Epidermal melanocyte (primary cell): ENCODE data around the gene H1-8.

Experiments
- DNase-seq: peaks from one replicate; pipeline ENCODE4 v3.0.0; 2011; ENCODE audit warnings: low spot score; ENCODE audit not compliant: insufficient read length

The H1-8 gene

DNA sequence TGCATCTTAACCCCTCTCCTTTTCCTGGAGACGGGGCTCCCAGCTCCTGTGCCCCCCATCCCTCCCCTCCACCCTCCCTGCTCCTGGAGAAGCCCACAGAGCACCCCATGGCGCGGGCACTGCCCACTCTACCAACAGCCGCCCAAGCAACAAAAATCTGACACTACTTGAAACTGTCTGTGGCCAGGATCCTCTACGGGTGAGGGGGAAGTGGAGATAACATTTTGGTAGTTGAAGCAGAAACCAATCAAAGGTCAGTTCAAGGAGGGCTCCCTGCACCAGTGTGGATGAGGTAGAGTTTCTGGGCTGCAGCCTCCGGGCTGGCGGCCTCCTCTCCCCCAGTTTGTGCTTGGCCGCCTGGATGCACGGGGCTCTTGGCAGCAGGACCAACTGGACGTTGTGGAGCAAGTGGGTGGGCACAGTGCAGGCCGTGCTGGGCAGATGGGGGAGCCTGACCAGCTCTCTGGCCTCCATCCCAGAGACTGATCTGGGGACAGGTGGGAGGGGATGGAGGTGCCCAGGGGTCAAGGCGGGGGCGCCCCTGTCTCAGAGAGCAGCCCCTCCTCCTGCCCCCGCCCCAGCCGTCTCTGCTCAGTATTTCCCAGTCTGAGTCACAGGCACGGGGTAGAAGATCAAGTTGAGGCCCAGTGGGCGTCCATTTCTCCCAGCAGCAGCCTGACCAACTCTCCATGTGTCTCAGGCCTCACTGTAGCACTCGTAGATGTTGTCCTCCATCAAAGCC, 12.8 kb downstream of the H1-8 start:
- no peak for DNase-seq

- no peak for DNase-seq
Measured at GRCh38 chr3:129556358-129556695, 13.4 kb downstream of the H1-8 start.

GRCh38 chr3:129556890-129557547, 14.0 kb downstream of the H1-8 start:
- DNase-seq, result no peak

DNA sequence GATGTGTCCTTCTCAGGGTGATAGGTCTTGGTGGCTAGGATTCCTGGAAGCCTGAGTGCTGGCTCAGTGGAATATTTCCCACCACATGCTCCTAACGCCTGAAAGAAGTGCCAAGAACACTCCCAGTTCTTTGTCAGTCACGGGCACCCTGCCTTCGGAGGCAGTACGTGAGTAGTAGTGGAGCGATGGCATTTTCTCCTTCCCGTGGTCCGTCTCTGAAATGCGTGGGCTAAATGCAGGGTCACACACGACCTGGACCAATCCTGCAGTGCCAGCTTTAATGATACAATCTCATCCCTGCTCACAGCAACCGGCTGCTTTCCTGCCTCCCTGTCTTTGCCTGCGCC, 14.5 kb downstream of the H1-8 start:
- peak; percentile 64 for DNase-seq

DNA sequence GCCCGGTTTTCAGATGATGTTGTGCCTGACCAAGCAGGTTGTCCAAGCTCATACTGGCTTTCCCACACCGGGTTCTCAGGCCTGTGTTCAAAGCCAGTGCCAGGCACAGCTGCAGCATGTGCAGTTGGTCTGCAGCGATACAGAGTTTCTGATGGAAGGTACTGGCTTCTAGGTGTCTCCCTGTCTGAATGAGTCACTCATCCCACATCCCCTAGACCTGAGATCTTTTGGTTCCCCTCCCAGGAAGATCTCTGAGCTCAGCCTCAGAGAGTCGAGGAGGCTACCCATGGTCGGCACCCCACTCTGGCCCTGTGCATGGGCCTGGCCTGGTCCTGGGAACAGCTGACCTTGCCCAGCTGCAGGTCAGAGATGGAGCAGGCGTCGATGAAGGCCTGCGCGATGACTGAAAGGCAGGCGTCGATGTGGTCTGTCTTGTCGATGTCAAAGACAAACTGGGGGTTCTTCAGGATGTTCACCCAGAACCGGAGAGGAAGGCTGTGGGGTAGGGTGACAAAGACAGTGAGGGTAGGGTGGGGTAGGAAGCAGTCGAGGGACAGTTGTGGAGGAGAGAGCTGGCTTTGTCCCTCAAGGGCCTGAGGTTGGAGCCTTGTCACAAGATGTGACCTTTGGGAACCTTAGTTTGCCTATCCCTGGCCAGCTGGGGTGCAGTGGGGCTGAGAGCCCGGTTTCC, 15.3 kb downstream of the H1-8 start:
- no peak for DNase-seq

- DNase-seq, result peak; percentile 40
Measured at GRCh38 chr3:129558772-129559564, 16.0 kb downstream of the H1-8 start.

GRCh38 chr3:129559565-129560079, 16.6 kb downstream of the H1-8 start:
- DNase-seq, result no peak

DNA sequence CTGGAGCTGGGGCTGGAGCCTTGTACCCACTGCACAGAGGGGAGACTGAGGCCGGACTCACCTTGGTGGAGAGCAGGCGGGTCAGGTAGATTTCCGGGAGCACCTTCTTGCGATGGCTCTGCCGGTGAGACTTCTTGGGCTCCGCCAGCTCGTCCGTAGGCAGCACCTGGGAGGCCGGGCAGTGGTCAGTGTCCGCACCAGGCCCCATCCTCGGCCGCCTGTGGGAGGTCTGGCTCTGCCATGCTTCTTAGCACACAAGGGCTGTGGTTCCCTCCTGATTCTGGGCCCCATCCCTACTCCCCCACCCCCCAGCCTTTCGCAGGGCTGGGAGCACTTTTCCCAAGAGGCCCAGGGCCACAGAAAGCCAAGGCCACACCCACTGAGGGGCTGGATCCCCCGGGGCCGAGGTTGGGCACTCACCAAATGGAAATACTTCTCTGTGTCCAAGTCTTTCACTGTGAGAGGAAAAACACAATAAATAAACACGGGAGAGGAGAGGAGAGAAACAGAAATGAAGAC, 17.4 kb downstream of the H1-8 start:
- peak; percentile 62 for DNase-seq

DNA sequence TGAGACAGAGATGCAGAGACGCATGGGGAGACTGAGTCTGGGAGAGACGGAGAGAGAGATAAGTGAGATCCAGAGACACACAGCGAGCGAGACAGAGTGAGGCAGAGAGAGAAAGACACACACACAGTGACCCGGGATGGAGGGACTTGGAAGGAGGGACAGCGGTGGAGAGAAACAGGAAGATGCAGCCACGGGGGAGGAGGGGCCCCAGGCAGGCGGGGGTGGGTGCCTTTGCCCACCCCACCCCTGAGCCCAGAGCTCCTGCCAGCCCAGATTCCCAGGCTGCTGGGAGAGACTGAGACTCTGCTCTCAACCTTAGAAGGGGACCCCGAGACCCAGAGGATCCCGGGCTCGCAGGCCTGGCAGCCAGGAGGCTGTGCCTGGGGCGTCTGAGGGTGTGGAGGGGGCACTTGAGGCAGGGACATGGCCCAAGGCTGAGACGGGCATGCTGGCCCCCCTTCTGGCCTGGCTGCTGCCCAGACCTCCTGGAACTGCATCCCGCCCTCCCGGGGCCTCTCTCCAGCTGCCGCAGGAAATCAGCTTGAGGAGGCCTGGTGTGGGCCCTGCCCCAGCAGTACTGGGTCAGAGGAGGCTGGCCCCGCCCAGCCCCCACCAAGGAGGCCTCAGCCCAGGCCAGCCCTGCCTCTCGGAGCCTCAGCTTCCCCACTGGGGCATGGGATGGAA, 18.1 kb downstream of the H1-8 start:
- peak; percentile 82 for DNase-seq

DNA sequence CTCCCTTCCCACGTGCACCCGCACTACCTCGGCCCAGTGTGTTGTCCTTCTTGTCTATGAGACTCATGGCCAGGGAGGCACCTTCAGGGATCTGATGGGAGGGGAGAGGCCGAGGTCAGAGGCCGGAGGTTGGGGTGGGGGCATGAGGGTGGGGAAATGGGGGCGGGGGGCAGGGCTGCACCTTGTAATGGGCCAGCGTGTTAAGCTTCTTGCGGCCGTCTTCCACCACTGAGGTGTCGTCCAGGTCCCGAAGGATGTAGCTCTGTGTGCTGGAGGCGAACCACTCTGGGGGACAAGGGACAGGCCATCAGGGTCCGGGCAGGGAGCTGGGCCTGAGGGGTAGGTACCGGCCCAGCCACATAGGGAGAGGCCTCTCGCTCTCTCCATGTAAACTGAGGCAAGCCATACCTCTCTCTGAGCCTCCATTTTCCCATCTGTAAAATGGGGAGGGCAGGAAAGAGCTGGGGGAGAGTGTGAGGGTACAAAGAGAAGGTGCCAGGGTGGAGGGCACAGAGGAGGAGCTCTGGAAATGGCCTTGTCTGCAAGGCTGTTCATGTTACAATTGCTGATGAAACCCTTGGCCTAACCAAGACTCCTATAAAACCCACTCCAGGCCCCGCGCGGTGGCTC, 18.8 kb downstream of the H1-8 start:
- no peak for DNase-seq

GRCh38 chr3:129562803-129563202, 19.8 kb downstream of the H1-8 start:
- DNase-seq, result no peak

DNA sequence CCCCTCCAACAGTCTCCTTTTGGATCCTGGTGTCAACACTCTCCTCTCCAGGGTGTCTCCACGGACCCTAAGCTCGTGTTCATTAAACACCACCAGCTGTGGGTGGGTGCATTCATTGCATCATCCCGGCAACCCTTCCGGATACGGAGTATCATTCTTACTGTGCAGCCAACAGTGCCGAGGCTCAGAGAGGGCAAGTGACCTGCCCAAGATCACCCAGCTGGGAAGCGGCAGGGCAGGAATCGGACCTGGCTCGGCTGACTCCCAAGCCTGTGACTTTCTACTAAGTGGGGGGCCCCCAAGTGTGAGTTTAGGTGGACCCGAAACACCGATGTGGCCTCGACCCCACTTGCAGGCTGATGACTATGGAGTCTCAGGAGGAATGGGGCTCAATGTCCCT, 20.4 kb downstream of the H1-8 start:
- DNase-seq, result no peak

DNA sequence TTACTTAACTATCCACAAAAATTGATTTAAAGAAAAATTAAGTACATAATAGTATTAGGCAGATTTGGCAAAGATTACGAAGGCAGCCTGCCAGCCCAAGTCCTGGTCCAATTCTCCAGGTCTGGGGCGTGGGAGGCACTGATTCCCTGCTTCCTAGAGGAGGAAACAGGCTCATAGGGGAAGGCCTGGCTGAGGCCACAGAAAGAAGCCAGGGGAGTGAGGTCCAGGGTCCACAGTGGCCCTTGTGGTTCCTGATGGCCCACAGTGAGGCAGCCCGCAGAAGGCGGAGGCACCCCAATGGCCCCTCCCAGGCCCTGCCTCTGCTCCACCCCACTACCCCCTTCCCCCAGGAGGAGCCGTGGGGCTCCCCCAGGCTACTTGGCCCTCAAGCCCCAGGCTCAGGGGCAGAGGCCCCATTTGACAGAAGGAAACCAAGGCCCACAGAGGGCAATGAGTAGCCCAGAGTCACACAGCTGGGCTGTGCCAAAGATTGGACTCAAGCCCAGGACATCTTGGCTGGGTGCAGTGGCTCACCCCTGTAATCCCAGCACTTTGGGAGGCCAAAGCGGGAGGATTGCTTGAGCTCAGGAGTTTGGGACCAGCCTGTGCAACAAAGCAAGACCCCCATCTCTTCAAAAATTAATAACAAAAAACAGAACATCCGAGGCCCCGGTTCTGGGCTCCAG, 21.0 kb downstream of the H1-8 start:
- no peak for DNase-seq

DNA sequence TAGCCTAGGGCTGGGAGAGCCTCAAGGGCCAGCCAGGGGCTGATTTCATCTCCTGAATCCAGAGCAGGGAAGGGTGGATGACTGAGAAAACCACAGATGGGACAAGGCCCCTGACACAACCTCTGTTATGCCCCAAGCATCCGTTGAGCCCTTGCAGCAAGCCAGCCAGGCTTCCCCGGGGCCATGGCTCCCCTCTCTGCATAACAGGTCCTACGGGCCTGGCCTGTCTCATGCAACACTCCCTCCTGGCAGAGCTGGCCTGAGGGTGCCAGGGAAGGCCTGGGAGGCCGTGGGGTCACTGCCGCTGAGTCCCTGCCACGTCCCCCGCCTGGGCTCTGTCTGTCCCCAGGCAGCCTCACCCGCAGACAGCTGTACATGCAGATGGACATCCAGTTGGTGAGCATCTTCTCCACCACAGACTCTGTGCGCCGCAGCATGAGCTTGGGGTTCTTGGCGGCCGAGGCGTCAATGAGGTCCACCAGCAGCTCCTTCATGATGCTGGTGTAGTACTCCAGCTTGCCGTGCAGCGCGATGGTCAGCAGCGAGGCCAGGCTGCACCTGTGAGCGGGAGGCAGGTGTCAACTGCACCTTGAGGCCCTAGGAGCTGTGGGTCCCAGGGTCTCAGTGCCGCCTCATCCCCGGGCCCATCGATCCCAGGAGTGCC, 22.1 kb downstream of the H1-8 start:
- no peak for DNase-seq

DNA sequence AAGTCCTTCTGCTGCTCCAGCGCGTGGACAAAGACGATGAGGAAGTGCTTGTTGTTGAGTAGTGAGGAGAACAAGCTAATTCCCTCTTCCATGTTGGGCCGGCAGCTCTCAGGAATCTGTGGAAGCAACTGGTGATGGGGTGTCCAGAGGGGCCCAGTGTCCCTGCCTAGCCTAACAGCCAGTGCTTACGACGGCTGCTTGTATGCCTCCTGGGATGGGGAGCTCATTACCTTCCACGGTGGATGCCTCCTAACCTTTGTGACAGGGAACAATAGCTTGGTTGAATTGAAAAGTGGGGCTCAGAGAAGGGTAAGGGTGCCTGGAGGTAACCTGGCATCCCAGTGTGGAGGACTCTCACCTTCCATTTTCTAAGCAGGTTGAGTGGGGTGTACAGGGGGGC, 22.9 kb downstream of the H1-8 start:
- DNase-seq, result no peak

DNA sequence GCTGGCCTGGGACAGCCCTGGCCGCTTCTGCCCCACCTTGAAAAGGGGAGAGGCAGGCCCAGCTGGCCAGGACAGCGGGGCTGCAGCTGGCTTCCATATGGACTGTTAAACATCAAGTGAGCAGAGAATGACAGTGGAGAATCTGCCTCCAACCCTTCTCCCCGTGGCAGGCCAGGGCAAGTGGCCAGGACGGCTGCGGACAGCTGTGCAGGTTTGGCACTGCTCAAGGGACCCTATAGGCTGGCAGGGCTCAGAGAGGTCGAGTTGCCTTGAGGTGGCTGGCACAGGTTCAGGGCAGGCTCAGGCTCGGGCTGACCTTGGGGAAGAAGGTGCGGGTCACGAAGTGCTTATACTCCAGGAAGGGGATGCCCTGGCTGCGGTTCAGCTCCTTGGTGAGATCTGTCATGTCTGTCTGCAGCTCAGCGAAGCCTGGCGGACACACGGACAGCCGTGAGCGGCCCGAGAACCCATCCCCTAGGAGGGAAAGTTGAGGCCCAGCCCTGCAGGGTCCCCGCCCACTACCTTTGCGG, 24.3 kb downstream of the H1-8 start:
- peak; percentile 53 for DNase-seq

DNA sequence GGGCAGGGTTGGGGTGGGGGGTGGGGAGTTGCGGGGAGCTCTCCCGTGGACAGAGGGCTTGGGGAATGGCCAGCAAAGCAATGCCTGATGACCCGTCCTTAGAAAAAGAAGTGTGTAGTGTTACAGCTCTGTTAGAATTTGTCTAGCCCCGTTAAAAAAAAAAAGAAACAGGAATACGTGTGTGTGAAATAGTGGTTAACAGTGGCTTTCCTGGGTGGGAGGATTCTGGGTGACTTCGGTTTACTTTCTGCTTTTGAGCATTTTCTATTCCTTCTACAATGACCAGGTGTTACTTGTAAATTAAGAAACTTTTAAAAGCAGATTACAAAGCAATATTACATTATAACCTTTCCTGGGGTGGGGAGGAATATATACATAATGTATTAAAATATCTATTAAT, 25.0 kb downstream of the H1-8 start:
- DNase-seq, result no peak

- DNase-seq, result no peak
Measured at GRCh38 chr3:129569856-129570255, 26.9 kb downstream of the H1-8 start.
